AG04449 (cell line): Measurements from ENCODE around the gene ZNF362.

Experiments used
- CTCF ChIA-PET: fragments of 350-600 bp; formaldehyde crosslinking; extraction: SDS; loops from one replicate; lab custom pipeline; 2021; ENCODE audit warnings: antibody characterized with exemption; lab: Yijun Ruan, JAX
- POLR2A ChIA-PET: fragments of 400-600, 350-600 bp; formaldehyde crosslinking; extraction: SDS; loops from one replicate; lab custom pipeline; 2020; ENCODE audit warnings: antibody characterized with exemption, inconsistent platforms; lab: Yijun Ruan, JAX
- DNase-seq: peaks from one replicate; pipeline ENCODE4 v3.0.0-alpha.2; 2010; ENCODE audit warnings: low read depth, low spot score
- H3K4me3 ChIP-seq: 2 replicates; pipeline ENCODE4 v1.5.1; 2011; ENCODE audit warnings: low read depth, mild to moderate bottlenecking, control low read depth, low read length
- CTCF ChIP-seq: IDR thresholded peaks from one replicate; pipeline ENCODE4 v1.5.1; 2011; ENCODE audit warnings: mild to moderate bottlenecking, moderate library complexity, low read length, control low read depth, inconsistent platforms; ENCODE audit not compliant: insufficient read depth; ENCODE audit errors: missing control alignments

ZNF362 gene

GRCh38 chr1:33348676-33349080 is 92.4 kb downstream of the ZNF362 start:
- ChIA-PET POLR2A (interaction anchor here (0.7 to 1.9 kb wide), 2 partner anchors 10 to 739 kb away, joined by 3 to 8 read pairs; no protein-coding TSS in a partner anchor), CTCF (interaction anchor here (1.0 to 3.6 kb wide), 4 partner anchors 41 to 122 kb away, joined by 3 to 13 read pairs (median 8); no protein-coding TSS in a partner anchor)
- DNase-seq, result no peak

GRCh38 chr1:33349081-33349759 is 92.9 kb downstream of the ZNF362 start:
- no peak for TF ChIP-seq CTCF
- ChIA-PET POLR2A (interaction anchor here (0.6 kb wide), 1 partner anchor 94 kb away, joined by 3 read pairs; no protein-coding TSS in a partner anchor), CTCF (interaction anchor here (1.0 to 3.7 kb wide), 5 partner anchors 13 to 122 kb away, joined by 3 to 40 read pairs (median 11); no protein-coding TSS in a partner anchor)
- no peak for DNase-seq
- peak overlapping the region; percentile 77 for H3K4me3 ChIP-seq

More at GRCh38 chr1:33348676-33349080, 92.4 kb downstream of the ZNF362 start:
- H3K4me3 ChIP-seq, result peak overlapping the region; percentile 77
- TF ChIP-seq CTCF, result no peak

GRCh38 chr1:33349778-33350610 is 93.7 kb downstream of the ZNF362 start:
- CTCF ChIA-PET, result interaction anchor here (1.0 to 3.7 kb wide), 6 partner anchors 12 to 121 kb away, joined by 3 to 40 read pairs (median 4); no protein-coding TSS in a partner anchor
- DNase-seq, result no peak
- H3K4me3 ChIP-seq, result peak overlapping the region; percentile 77
- TF ChIP-seq CTCF, result no peak
- POLR2A ChIA-PET, result interaction anchor here (0.6 to 0.8 kb wide), 2 partner anchors 21 to 94 kb away, joined by 3 read pairs; no protein-coding TSS in a partner anchor
